ENCODE measurements around the gene MYO1E. TPM values are rescaled to one million over a fixed set of nuclear protein-coding genes. Genes with fewer than 3 reads are reported as not detected.

Gene MYO1E
- total RNA-seq, 2 experiments from 2014 or later = 1.5 to 26.5 TPM

GRCh38 chr15:59124261-59124660 lies 248.4 kb downstream of the MYO1E start:
- no TSS peak for BruUV-seq (replicated peaks)
- DNase-seq (ENCODE audit: low spot score) = no peak
- no peak for TF ChIP-seq EZH2phosphoT487 (IDR thresholded peaks at IDR 0.05; ENCODE audit: borderline replicate concordance, low read depth, low read length)

GRCh38 chr15:59120937-59121336 lies 251.7 kb downstream of the MYO1E start:
- Histone ChIP-seq H3K36me3 (ENCODE audit: insufficient read depth, low read length) (peaks cover 94% of the 10 kb centered on the region), H4K20me1 (ENCODE audit: insufficient read depth, low read length) (no peaks in the 10 kb centered on the region), H3K4me1 (ENCODE audit: insufficient read depth, low read length, poor library complexity, severe bottlenecking) (no peaks in the 10 kb centered on the region), H3K79me2 (ENCODE audit: insufficient read depth, low read depth, low read length) (no peaks in the 10 kb centered on the region), H3K4me2 (ENCODE audit: low read length) (no peak overlapping the region), H3K4me3 (ENCODE audit: low read depth, low read length, poor library complexity, severe bottlenecking) (no peak overlapping the region), H2AFZ (ENCODE audit: low read length) (no peak overlapping the region), H3K27ac (ENCODE audit: low read depth, low read length, poor library complexity, severe bottlenecking) (no peak overlapping the region), H3K9me3 (ENCODE audit: low read length) (no peaks in the 10 kb centered on the region), H3K9me2 (ENCODE audit: insufficient read depth, low read length) (no peaks in the 10 kb centered on the region)
- no peak for TF ChIP-seq EZH2phosphoT487 (IDR thresholded peaks at IDR 0.05; ENCODE audit: borderline replicate concordance, low read depth, low read length)
- TF ChIP-seq CTCF (conservative IDR thresholded peaks at IDR 0.05; ENCODE audit: low read length) = no peak
- BruUV-seq (replicated peaks) = no TSS peak
- intact Hi-C loops (cut with micrococcal nuclease; ENCODE audit: unreplicated experiment) = no loop called here
- no peak for DNase-seq (ENCODE audit: low spot score)
- ChIA-PET POLR2A (no interaction called here), CTCF (ENCODE audit: unreplicated experiment) (no interaction called here)

More at GRCh38 chr15:59124261-59124660, 248.4 kb downstream of the MYO1E start:
- Histone ChIP-seq H3K9me2 (ENCODE audit: insufficient read depth, low read length) (no peaks in the 10 kb centered on the region), H3K4me1 (ENCODE audit: insufficient read depth, low read length, poor library complexity, severe bottlenecking) (peaks cover 6% of the 10 kb centered on the region), H3K4me3 (ENCODE audit: low read depth, low read length, poor library complexity, severe bottlenecking) (no peak overlapping the region), H3K27ac (ENCODE audit: low read depth, low read length, poor library complexity, severe bottlenecking) (no peak overlapping the region), H3K9me3 (ENCODE audit: low read length) (peaks cover 4% of the 10 kb centered on the region; the same call in 1 of the 2 replicates), H4K20me1 (ENCODE audit: insufficient read depth, low read length) (no peaks in the 10 kb centered on the region), H3K36me3 (ENCODE audit: insufficient read depth, low read length) (peaks cover 93% of the 10 kb centered on the region), H3K4me2 (ENCODE audit: low read length) (no peak overlapping the region), H3K79me2 (ENCODE audit: insufficient read depth, low read depth, low read length) (peaks cover 4% of the 10 kb centered on the region; the same call in 1 of the 2 replicates), H2AFZ (ENCODE audit: low read length) (no peak overlapping the region)
- intact Hi-C loops (cut with micrococcal nuclease; ENCODE audit: unreplicated experiment) = no loop called here
- POLR2A ChIA-PET = interaction anchor here (0.8 to 2.4 kb wide), 4 partner anchors 9 to 390 kb away, joined by 3 to 9 read pairs (median 4); no protein-coding TSS in a partner anchor
- CTCF ChIA-PET (ENCODE audit: unreplicated experiment) = no interaction called here

- H3K36me3 ChIP-seq (ENCODE audit: insufficient read depth, low read length) = peaks cover 94% of the 10 kb centered on the region
- no peak overlapping the region for H3K4me3 ChIP-seq (ENCODE audit: low read depth, low read length, poor library complexity, severe bottlenecking)
- no peaks in the 10 kb centered on the region for H3K79me2 ChIP-seq (ENCODE audit: insufficient read depth, low read depth, low read length)
- intact Hi-C loops (cut with micrococcal nuclease; ENCODE audit: unreplicated experiment) = no loop called here
- TF ChIP-seq EZH2phosphoT487 (IDR thresholded peaks at IDR 0.05; ENCODE audit: borderline replicate concordance, low read depth, low read length) (no peak), CTCF (conservative IDR thresholded peaks at IDR 0.05; ENCODE audit: low read length) (no peak)
- DNase-seq (ENCODE audit: low spot score) = no peak
- H2AFZ ChIP-seq (ENCODE audit: low read length) = no peak overlapping the region
- H3K9me2 ChIP-seq (ENCODE audit: insufficient read depth, low read length) = no peaks in the 10 kb centered on the region
- no peak overlapping the region for H3K4me2 ChIP-seq (ENCODE audit: low read length)
- no peaks in the 10 kb centered on the region for H3K9me3 ChIP-seq (ENCODE audit: low read length)
- no TSS peak for BruUV-seq (replicated peaks)
- ChIA-PET CTCF (ENCODE audit: unreplicated experiment) (no interaction called here), POLR2A (no interaction called here)
- H4K20me1 ChIP-seq (ENCODE audit: insufficient read depth, low read length) = no peaks in the 10 kb centered on the region
- no peak overlapping the region for H3K27ac ChIP-seq (ENCODE audit: low read depth, low read length, poor library complexity, severe bottlenecking)
- H3K4me1 ChIP-seq (ENCODE audit: insufficient read depth, low read length, poor library complexity, severe bottlenecking) = no peaks in the 10 kb centered on the region
Measured at GRCh38 chr15:59119625-59120024, 253.0 kb downstream of the MYO1E start.

All from OCI-LY7 (cell line).